VCaP (cell line): ENCODE measurements around the gene CDH26.
A peak's percentile ranks its signal among the peaks of the same experiment; 100 is the strongest.

Experiments used
- H3K27ac ChIP-seq: fragments of 450-650 bp; 2 replicates; pipeline ENCODE4 v1.5.1; 2017
- TF ChIP-seq, protein P1 (sequence below): fragments of 450-650 bp; conservative IDR thresholded peaks from 2 replicates; pipeline ENCODE4 v1.5.1; 2017; ENCODE audit warnings: mild to moderate bottlenecking, moderate library complexity

CDH26 gene

GRCh38 chr20:60008130-60008808 lies 50.0 kb downstream of the CDH26 start:
- no peak overlapping the region for H3K27ac ChIP-seq
- TF ChIP-seq, protein P1, sequence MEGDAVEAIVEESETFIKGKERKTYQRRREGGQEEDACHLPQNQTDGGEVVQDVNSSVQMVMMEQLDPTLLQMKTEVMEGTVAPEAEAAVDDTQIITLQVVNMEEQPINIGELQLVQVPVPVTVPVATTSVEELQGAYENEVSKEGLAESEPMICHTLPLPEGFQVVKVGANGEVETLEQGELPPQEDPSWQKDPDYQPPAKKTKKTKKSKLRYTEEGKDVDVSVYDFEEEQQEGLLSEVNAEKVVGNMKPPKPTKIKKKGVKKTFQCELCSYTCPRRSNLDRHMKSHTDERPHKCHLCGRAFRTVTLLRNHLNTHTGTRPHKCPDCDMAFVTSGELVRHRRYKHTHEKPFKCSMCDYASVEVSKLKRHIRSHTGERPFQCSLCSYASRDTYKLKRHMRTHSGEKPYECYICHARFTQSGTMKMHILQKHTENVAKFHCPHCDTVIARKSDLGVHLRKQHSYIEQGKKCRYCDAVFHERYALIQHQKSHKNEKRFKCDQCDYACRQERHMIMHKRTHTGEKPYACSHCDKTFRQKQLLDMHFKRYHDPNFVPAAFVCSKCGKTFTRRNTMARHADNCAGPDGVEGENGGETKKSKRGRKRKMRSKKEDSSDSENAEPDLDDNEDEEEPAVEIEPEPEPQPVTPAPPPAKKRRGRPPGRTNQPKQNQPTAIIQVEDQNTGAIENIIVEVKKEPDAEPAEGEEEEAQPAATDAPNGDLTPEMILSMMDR: no peak

- H3K27ac ChIP-seq: no peak overlapping the region
- TF ChIP-seq, protein P1: no peak
Measured at GRCh38 chr20:60009318-60009717, 51.1 kb downstream of the CDH26 start.

GRCh38 chr20:60009826-60010616 lies 51.8 kb downstream of the CDH26 start:
- TF ChIP-seq, protein P1: peak; percentile 31; the same call in 1 of the 2 replicates
- no peak overlapping the region for H3K27ac ChIP-seq

DNA sequence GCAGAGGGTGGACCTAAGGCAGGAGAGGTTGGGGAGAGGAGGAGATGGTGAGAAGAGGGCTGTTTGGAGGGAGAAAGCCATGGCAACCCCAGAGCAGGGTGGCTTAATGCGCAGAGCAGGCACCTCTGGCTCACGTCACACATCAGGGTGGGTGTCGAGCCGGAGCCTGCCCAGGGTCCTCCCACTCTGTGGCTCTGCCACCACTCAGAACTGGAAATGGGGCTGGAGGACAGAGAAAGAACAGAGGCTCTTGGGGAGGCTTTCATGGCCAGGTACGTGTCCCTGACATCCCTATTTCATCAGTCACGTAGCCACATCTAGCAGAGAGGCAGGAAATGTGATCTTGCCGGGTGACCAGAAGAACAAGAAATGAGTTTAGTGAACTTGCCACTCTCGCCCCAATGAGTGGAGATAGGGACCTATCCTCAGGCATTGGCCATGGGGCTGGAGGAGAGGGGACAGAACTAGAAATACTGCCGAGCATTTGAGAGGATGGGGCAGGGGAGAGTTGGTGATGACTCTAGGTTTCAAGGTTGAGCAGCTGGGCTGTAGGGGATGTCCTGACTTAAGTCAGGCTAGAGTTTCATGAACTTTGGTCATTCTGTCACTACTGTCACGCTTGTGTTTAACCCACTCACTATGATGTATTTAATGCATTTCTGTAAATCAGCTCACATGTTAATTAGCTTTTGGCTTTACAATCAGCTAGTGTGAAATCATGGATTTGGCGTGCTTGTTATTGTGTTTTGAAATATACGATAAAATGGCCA lies 52.7 kb downstream of the CDH26 start:
- H3K27ac ChIP-seq: no peak overlapping the region
- TF ChIP-seq, protein P1: no peak

DNA sequence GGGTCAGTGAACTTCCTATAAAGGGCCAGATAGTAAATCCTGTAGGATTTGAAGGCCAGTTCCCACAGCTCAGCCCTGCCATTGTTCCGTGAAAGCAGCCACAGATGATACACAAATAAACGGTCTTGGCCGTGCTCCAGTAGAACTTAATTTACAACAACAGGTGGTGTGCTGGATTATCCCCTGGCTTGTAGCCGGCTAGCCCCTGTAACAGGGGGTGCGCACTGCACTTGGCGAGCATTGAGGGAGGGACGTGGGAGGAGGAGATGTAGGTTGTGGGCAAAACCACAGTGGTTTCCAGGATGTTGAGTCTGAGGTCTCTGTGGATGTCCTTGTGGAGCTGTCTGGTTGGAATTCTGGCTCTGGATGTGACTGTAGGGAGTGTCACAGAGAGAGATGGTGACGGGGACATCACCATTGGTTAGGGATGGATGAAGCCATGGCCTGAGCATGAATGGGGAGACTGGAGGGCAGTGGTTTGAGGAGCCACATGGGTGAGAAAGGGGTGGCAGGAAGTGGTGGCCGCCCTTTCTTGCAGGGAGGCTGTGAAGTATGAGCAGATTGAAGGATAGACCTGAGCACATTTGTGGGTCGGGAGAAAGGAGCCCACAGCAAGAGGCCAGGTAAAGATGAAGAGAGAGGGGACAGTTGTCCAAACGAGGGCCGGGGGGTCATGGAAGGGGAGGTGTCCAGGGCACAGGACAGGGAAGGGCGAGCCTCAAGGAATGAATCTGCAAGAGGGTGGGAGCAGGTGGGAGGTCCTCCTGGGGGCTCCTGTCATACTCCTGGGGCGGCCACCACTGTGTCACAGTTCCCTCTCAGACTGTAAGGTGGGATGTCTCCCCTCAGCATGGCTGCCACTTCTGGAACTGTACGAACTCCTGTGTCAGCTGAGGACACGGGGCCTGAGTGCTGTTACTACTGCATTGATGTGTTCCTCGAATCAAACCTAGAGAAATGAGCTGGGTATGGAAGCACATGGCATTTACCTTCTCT lies 53.6 kb downstream of the CDH26 start:
- no peak overlapping the region for H3K27ac ChIP-seq
- TF ChIP-seq, protein P1: no peak

GRCh38 chr20:60013296-60014139 lies 55.3 kb downstream of the CDH26 start:
- peak overlapping the region; percentile 6; the same call in 1 of the 2 replicates for H3K27ac ChIP-seq
- TF ChIP-seq, protein P1: no peak
